DLD1 (cell line): Measurements from ENCODE around the gene SDHA.
"Not testable (repeated sequence)": the region's sequence is repeated elsewhere in the genome, so short reads cannot be mapped to it uniquely, and the experiment has no call there.

ENCODE experiments used
- in situ Hi-C: cut with HindIII; loops from 2 replicates; pipeline ENCODE4 v1.10.0; 2017; ENCODE audit warnings: low sequenced_read_pairs

SDHA gene

GRCh38 chr5:217494-218456 is at the start of gene SDHA, which contains the start of gene CCDC127:
SDHA (plus strand) TSS chr5:218320; CDS start chr5:218356, 36 bp downstream.
CCDC127 (minus strand) TSS chr5:218153; CDS start chr5:216849, 1,304 bp downstream.
- in situ Hi-C loops, result not testable (repeated sequence)

DNA sequence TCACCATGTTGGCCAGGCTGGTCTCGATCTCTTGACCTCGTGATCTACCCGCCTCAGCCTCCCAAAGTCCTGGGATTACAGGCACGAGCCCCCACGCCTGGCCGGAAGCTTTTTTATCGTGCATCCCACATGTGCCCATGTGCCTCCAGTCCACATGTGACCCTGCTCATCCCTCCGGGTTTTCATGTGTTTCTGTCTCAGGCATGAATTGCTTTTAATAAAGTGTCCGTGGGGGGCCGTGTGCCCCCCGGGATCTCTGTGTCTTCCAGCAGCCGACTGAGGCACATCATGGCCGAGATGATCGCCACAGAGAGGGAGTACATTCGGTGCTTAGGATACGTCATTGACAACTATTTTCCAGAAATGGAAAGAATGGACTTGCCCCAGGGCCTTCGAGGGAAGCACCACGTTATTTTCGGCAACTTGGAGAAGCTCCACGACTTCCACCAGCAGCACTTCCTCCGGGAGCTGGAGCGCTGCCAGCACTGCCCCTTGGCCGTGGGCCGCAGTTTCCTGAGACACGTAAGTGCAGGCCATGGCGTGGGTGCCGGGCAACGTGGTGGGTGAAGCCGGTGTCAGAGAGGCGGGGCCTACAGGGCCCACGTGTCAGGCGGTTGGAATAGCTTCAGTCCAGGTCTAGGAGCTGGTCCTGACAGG is 48.9 kb upstream of the SDHA start:
- in situ Hi-C loops, result no loop called here

GRCh38 chr5:169728-170094 is 48.4 kb upstream of the SDHA start:
- in situ Hi-C loops, result no loop called here

DNA sequence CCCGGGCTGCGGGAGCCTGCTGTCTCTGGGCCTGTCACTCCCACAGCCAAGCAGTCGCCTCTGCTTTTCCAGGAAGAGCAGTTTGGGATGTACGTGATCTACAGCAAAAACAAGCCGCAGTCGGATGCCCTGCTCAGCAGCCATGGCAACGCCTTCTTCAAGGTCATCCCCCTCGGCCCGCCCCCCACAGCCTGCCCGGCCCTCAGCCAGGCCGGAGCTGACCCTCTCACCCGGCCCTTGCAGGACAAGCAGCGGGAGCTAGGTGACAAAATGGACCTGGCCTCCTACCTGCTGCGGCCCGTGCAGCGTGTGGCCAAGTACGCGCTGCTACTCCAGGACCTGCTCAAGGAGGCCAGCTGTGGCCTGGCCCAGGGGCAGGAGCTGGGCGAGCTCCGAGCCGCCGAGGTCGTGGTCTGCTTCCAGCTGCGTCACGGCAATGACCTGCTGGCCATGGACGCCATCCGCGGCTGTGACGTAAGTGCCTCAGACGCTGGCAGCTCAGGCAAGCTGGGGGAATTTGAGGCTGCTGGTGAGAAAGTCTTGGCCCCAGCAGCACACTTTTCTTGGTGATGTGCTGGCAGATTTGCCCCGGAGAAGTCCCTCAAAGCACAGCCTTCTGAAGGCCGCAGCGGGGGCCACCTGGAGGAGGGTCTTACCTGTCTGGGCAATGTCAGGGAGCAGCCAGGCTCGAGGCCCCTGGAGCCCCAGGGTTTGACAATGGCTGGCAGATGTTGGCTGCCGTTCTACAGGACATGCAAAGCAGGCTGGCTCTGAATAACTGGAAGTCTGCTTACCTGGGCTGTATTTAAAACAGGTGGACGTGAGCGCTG is 46.9 kb upstream of the SDHA start:
- in situ Hi-C loops, result no loop called here

DNA sequence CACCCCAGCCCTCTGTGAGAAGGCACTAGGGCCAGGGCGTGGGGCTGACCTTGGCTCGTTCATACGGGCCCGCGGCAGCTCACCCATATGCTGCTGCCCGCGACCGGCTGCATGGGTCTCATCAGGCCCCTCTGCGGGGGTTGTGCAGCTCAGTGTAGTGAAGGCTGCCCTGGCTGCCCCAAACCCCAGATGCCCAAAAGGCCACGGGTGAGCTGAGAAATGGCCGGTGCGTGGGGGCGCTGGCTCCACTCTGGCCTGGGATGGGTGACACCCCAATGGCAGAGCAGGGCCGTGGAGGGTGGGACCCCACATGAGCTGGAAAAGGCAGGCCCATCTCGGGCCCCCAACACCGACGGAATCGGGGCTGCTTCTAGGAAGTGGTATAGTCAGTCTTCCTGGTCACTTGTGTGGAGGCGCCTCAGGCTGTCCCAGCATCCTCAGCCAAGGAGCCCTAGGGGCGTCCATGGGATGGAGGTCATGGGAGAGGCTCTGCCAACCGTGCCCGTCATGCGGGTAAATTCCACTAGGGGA is 46.3 kb upstream of the SDHA start:
- in situ Hi-C loops, result no loop called here

DNA sequence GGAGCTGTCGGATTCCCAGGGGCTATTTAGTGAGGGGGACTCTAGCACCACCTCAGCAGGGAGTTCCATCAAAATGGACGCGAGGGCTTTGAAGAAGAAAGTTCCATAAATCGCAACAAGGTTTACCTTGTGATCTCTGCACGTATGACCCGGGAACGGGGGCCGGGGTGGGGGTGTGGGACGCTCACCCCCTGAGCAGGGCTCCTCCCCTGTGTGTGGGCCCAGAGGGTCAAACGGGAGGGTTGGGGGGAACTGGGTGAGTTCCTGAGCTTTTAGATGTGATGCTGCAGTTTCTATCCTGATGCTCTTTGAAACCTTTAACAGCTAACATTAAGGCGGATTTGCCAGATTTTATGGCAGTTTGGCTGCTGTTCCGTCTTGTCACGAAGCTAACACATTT is 45.7 kb upstream of the SDHA start:
- in situ Hi-C loops, result no loop called here

- in situ Hi-C loops, result no loop called here
Measured at GRCh38 chr5:172841-173251, 45.3 kb upstream of the SDHA start.

- in situ Hi-C loops, result no loop called here
Measured at GRCh38 chr5:173392-174290, 44.5 kb upstream of the SDHA start.

DNA sequence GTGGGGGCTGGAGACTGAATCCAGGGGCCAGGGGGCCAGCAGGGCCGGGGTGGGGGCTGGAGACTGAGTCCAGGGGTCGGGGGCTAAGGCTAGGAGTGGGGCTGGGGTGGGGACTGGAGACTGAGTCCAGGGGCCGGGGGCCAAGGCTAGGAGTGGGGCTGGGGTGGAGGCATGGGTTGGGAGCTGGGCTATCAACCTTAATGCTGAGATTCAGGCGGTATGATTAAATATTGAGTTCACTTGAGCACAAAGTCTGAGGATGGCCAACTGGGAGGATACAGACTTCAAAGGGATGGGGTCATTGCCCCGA is 43.9 kb upstream of the SDHA start:
- in situ Hi-C loops, result no loop called here

GRCh38 chr5:174876-175465 is 43.1 kb upstream of the SDHA start:
- in situ Hi-C loops, result no loop called here

DNA sequence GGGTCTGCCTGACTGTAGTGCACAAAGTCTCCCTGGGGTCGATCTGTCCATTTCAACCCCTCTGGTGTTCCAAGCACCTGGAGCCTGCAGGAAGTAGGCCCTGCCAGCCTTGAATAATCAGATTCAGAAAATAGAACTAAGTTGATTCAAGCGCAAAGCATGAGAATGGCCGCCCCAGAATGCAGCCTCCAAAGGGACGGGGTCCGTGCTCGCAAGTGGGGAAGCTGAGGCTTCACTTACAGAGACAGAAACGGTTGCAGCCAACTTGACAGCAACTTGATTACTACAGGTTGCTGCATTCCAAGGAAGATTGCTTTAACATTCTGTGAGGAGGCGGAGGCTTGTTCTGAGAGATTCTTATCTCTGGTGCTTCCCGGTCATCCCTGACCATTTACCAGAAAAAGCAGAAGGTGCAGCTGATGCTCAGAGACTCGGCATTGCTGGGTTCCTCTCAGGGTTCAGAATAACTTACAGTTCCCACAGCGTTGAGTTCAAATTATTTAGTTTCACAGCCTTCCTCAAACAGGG is 41.8 kb upstream of the SDHA start:
- in situ Hi-C loops, result no loop called here

DNA sequence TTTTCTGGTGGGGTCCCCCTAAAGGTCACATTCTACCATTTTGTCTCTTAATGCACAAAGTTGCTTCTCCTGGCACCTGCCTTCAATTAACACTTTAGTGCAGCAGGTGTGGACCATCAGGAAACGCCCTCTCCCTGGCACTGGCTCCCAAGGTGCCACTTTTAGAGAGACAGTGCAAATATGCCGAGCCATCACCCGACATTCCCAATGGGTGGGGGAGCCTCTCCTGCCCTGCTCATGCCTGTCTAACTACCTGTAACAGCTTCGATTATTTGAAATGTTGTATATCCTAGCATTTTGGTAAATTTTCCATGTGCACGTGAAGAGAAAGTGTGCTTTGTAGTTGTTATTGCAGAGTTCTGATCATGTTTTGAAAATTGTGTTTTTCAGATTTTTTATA is 40.0 kb upstream of the SDHA start:
- in situ Hi-C loops, result no loop called here

- in situ Hi-C loops, result no loop called here
Measured at GRCh38 chr5:179401-179800, 38.7 kb upstream of the SDHA start.

GRCh38 chr5:180286-180918 is 37.7 kb upstream of the SDHA start:
- in situ Hi-C loops, result no loop called here

- in situ Hi-C loops, result no loop called here
Measured at GRCh38 chr5:181160-181559, 37.0 kb upstream of the SDHA start.

GRCh38 chr5:181566-181965 is 36.6 kb upstream of the SDHA start:
- in situ Hi-C loops, result no loop called here

DNA sequence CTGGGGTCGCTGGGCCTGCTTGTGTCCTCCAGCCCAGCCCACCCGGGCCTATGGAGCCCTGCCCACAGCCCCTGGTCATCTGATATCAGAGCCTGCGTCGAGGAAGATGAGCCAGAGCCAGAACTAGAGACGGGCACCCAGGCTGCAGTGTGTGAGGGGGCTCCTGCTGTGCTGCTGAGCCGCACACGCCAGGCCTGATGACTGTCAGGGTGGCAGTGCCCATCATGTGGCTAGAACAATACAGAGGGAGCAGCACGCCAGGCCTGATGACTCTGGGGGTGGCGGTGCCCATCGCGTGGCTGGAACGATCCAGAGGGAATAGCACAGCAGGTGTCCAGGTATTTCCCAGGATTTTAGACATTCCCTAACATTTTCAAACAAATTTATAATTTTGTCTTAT is 36.0 kb upstream of the SDHA start:
- in situ Hi-C loops, result no loop called here

DNA sequence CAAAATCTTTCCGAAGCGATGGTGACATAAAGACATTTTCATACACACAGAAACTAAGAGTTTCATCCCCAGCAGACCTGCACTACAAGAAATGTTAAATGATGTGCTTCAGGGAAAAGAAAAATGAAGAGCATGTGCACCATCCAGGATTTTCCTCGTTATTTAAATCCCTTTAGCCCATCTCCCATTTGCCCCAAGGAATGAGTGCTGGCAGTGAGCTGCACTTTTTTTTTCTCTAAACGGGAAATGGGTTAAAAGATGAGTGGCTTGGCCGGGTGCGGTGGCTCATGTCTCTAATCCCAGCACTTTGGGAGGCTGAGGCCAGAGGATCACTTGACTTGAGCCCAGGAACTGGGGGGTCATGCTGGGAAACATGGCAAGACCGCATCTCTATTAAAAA is 33.6 kb upstream of the SDHA start:
- in situ Hi-C loops, result no loop called here
